ENCODE measurements around the gene MSRB1.
"Not testable (repeated sequence)": the region's sequence is repeated elsewhere in the genome, so short reads cannot be mapped to it uniquely, and the experiment has no call there.

DNA sequence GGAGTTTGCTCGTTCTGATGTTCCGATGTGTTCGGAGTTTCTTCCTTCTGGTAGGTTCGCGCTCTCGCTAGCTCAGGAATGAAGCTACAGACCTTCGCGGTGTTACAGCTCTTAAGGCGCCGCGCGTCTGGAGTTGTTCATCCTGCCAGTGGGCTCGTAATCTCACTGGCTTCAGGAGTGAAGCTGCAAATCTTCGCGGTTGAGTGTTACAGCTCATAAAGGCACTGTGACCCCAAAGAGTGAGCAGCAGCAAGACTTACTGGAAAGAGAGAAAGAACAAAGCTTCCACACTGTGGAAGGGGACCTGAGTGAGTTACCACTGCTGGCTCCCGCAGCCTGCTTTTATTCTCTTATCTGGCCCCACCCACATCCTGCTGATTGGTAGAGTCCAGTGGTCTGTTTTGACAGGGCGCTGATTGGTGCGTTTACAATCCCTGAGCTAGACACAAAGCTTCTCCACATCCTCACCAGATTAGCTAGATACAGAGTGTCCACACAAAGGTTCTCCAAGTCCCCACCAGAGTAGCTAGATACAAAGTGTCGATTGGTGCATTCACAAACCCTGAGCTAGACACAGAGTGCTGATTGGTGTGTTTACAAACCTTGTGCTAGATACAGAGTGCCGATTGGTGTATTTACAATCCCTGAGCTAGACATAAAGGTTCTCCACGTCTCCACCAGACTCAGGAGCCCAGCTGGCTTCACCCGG lies 14.6 kb upstream of the MSRB1 start:
- TF ChIP-seq POLR2A, POLR2AphosphoS5, CTCF (IDR thresholded peaks at IDR 0.05): not testable (repeated sequence)

Data from prostate gland (tissue), 2 donors.